ENCODE data around the gene SHC3. TPM values are rescaled to one million over a fixed set of nuclear protein-coding genes. Genes with fewer than 3 reads are reported as not detected.

SHC3 gene
- total RNA-seq, 1 donor from 2014 or later = 5.1 TPM

- DNase-seq (ENCODE audit: low read depth) = no peak
- no peak overlapping the region for H3K4me3 ChIP-seq (ENCODE audit: low read depth, low read length)
- no peak for TF ChIP-seq CTCF (conservative IDR thresholded peaks at IDR 0.05; ENCODE audit: low read depth, low read length)
Measured at GRCh38 chr9:89186960-89187359, 8.3 kb upstream of the SHC3 start.

- no peak overlapping the region for H3K4me3 ChIP-seq (ENCODE audit: low read depth, low read length)
- TF ChIP-seq CTCF (conservative IDR thresholded peaks at IDR 0.05; ENCODE audit: low read depth, low read length) = no peak
- DNase-seq (ENCODE audit: low read depth) = no peak
Measured at GRCh38 chr9:89185980-89186379, 7.4 kb upstream of the SHC3 start.

- peak; percentile 31 for TF ChIP-seq CTCF (conservative IDR thresholded peaks at IDR 0.05; ENCODE audit: low read depth, low read length)
- no peak for DNase-seq (ENCODE audit: low read depth)
- H3K4me3 ChIP-seq (ENCODE audit: low read depth, low read length) = no peak overlapping the region
Measured at GRCh38 chr9:89183146-89183545, 4.5 kb upstream of the SHC3 start.

- H3K4me3 ChIP-seq (ENCODE audit: low read depth, low read length) = no peak overlapping the region
- DNase-seq (ENCODE audit: low read depth) = no peak
- TF ChIP-seq CTCF (conservative IDR thresholded peaks at IDR 0.05; ENCODE audit: low read depth, low read length) = no peak
Measured at GRCh38 chr9:89182369-89182768, 3.8 kb upstream of the SHC3 start.

- TF ChIP-seq CTCF (conservative IDR thresholded peaks at IDR 0.05; ENCODE audit: low read depth, low read length) = no peak
- peak; percentile 88 for DNase-seq (ENCODE audit: low read depth)
- peak overlapping the region; percentile 69 for H3K4me3 ChIP-seq (ENCODE audit: low read depth, low read length)
Measured at GRCh38 chr9:89179895-89180734, 1.5 kb upstream of the SHC3 start.

- no peak for TF ChIP-seq CTCF (conservative IDR thresholded peaks at IDR 0.05; ENCODE audit: low read depth, low read length)
- DNase-seq (ENCODE audit: low read depth) = peak; percentile 25
- peak overlapping the region; percentile 69 for H3K4me3 ChIP-seq (ENCODE audit: low read depth, low read length)
Measured at GRCh38 chr9:89179540-89179894, 899 bp upstream of the SHC3 start.
